EH (cell line): ENCODE measurements around the gene TMEM187.
A peak's percentile ranks its signal among the peaks of the same experiment; 100 is the strongest.

Experiments used
- DNase-seq: peaks from one replicate; pipeline ENCODE4 v3.0.0-alpha.2; 2015; ENCODE audit warnings: low read depth

TMEM187 gene

GRCh38 chrX:154000051-154000450 is 27.5 kb downstream of the TMEM187 start:
- no peak for DNase-seq

- DNase-seq: peak; percentile 83
These were observed 29.7 kb downstream of the TMEM187 start for GRCh38 chrX:154002215-154002719.

- DNase-seq: no peak
These were observed 31.8 kb downstream of the TMEM187 start for GRCh38 chrX:154004315-154004714.

GRCh38 chrX:154006947-154007346 is 34.4 kb downstream of the TMEM187 start:
- DNase-seq: no peak

- DNase-seq: no peak
These were observed 36.0 kb downstream of the TMEM187 start for GRCh38 chrX:154008521-154008920.

GRCh38 chrX:154010330-154011087 is 38.0 kb downstream of the TMEM187 start:
- DNase-seq: no peak

- DNase-seq: no peak
These were observed 39.1 kb downstream of the TMEM187 start for GRCh38 chrX:154011376-154012335.

- no peak for DNase-seq
These were observed 39.9 kb downstream of the TMEM187 start for GRCh38 chrX:154012336-154012991.

- no peak for DNase-seq
These were observed 40.5 kb downstream of the TMEM187 start for GRCh38 chrX:154013001-154013421.

- DNase-seq: peak; percentile 41
These were observed 41.2 kb downstream of the TMEM187 start for GRCh38 chrX:154013614-154014360.

GRCh38 chrX:154014429-154015380 is 42.2 kb downstream of the TMEM187 start:
- no peak for DNase-seq

GRCh38 chrX:154015581-154016264 is 43.2 kb downstream of the TMEM187 start:
- DNase-seq: no peak

GRCh38 chrX:154016366-154017076 is 44.0 kb downstream of the TMEM187 start:
- DNase-seq: no peak

- no peak for DNase-seq
These were observed 45.4 kb downstream of the TMEM187 start for GRCh38 chrX:154017766-154018517.

GRCh38 chrX:154018518-154019060 is 46.0 kb downstream of the TMEM187 start:
- no peak for DNase-seq

- no peak for DNase-seq
These were observed 46.6 kb downstream of the TMEM187 start for GRCh38 chrX:154019061-154019621.
